ENCODE measurements around the gene TRIM65. TPM values are rescaled to one million over a fixed set of nuclear protein-coding genes. Genes with fewer than 3 reads are reported as not detected.

TRIM65 gene
- polyA plus RNA-seq, 1 experiment = 6.5 TPM

DNA sequence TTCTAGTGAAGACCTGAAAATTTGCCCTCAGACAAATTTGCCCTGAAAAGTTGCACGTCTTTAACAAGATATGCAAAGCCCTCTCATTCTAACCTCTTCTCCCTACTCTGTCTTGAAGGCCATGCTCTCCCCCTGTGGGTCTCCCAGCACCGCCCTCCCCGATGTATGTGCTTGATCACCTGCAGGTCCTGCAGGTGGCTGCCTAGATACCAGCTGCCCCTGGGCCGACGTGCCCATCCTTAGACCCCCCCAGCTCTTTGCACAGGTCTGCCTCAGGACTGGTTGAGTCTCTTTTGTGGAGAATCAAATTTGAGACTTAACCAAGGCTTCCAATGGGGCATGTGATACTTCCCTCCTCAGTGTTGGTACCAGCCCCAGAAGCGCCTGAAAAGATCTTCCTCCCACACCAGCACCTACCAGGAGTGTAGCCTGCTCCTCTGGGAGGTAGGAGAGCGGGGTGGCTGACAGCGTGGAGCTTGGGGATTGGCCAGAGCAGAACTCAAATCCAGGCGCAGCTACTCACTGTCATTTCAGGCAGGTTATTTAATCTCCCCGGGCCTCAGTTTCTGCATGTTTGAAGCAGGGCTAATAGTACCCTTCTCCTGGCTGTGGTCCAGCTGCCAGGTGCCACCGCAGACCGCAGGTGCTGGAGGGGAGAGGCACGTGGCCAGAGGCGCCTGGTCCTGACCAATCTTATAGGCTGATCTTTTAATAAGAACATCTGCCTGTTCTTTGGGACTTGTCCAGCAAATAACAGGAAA lies 12.5 kb upstream of the TRIM65 start:
- no peak overlapping the region for H3K4me3 ChIP-seq (ENCODE audit: low read depth, low read length)
- DNase-seq (ENCODE audit: low read depth, low spot score) = no peak
- ChIA-PET POLR2A (interaction anchor here (0.7 to 1.0 kb wide), 2 partner anchors 129 to 247 kb away, joined by 3 to 4 read pairs; no protein-coding TSS in a partner anchor), CTCF (interaction anchor here (0.7 to 1.5 kb wide), 3 partner anchors 18 to 104 kb away, joined by 3 to 5 read pairs (median 4); no protein-coding TSS in a partner anchor)
- H3K9me3 ChIP-seq (ENCODE audit: control insufficient read depth, insufficient read depth, low read length) = no peaks in the 10 kb centered on the region; the same call in 1 of the 2 replicates
- no peak overlapping the region for H3K27ac ChIP-seq (ENCODE audit: low read depth, low read length)
- H3K27me3 ChIP-seq (ENCODE audit: control insufficient read depth, insufficient read depth, low read length) = no peaks in the 10 kb centered on the region
- TF ChIP-seq, protein P1, sequence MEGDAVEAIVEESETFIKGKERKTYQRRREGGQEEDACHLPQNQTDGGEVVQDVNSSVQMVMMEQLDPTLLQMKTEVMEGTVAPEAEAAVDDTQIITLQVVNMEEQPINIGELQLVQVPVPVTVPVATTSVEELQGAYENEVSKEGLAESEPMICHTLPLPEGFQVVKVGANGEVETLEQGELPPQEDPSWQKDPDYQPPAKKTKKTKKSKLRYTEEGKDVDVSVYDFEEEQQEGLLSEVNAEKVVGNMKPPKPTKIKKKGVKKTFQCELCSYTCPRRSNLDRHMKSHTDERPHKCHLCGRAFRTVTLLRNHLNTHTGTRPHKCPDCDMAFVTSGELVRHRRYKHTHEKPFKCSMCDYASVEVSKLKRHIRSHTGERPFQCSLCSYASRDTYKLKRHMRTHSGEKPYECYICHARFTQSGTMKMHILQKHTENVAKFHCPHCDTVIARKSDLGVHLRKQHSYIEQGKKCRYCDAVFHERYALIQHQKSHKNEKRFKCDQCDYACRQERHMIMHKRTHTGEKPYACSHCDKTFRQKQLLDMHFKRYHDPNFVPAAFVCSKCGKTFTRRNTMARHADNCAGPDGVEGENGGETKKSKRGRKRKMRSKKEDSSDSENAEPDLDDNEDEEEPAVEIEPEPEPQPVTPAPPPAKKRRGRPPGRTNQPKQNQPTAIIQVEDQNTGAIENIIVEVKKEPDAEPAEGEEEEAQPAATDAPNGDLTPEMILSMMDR (IDR thresholded peaks at IDR 0.05; ENCODE audit: low read depth, low read length) = no peak

DNA sequence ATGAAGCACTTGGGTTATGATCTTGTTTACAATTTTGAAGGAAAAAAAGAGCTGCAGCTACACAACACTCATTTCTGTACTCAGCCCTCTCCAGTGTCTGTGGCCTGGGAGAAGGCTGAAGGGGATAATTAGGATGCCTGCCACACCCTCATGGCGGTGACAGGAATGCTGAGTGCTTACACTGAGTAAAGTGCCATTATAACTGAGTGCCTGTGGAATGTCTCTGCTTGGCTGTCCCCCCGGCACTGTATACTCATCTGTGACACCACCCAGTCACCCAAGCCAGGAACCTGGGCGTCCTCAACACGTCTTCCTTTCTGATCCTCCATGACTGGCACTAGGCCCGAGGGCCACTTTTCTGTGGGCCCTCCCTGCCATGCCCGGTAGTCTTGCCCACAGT lies 11.4 kb upstream of the TRIM65 start:
- Histone ChIP-seq H3K9me3 (ENCODE audit: control insufficient read depth, insufficient read depth, low read length) (no peaks in the 10 kb centered on the region; the same call in 1 of the 2 replicates), H3K27me3 (ENCODE audit: control insufficient read depth, insufficient read depth, low read length) (no peaks in the 10 kb centered on the region), H3K4me3 (ENCODE audit: low read depth, low read length) (no peak overlapping the region), H3K27ac (ENCODE audit: low read depth, low read length) (no peak overlapping the region)
- no peak for DNase-seq (ENCODE audit: low read depth, low spot score)
- ChIA-PET POLR2A (no interaction called here), CTCF (interaction anchor here (0.7 kb wide), 1 partner anchor 96 kb away, joined by 5 read pairs; no protein-coding TSS in a partner anchor)
- TF ChIP-seq, protein P1 (IDR thresholded peaks at IDR 0.05; ENCODE audit: low read depth, low read length) = no peak

DNA sequence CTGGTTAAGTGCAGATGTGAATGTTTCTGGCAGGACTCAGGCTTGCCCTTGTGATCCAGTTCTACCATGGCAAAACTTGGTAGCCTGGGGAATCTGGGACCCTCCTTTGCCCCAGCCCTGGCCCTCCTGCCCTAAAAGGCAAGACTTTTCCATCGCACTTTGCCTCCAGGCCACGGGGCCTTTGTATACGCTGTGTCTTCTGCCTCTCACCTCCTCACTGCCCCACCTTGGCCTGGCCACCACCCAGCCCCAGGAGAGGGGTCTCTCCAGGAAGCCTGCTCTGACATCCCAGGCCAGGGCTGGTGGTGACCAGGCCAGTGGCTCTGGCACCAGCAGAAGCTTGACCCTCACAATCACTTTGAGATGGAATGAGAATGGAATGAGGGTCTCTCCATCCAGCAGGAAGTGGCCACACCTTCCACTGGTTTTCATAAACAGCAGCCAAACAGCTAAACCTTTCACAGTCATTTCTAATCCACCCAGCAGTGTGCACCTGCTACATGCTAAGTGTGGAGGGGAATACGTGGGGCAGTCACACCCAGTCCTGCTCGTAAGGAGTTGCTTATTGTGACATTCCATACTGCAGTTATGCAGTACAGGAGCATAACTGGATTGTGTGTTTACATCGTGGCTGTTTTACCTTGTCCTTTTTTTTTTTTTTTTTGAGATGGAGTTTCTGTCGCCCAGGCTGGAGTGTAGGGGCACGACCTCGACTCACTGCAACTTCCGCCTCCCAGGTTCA lies 9.6 kb upstream of the TRIM65 start:
- H3K27me3 ChIP-seq (ENCODE audit: control insufficient read depth, insufficient read depth, low read length) = no peaks in the 10 kb centered on the region
- no peak overlapping the region for H3K27ac ChIP-seq (ENCODE audit: low read depth, low read length)
- POLR2A ChIA-PET = interaction anchor here (0.6 to 2.8 kb wide), 4 partner anchors 10 to 101 kb away, joined by 5 to 9 read pairs (median 8); partner anchors contain the start of gene TRIM65
- CTCF ChIA-PET = interaction anchor here (0.5 to 4.5 kb wide), 8 partner anchors 9 to 393 kb away, joined by 3 to 46 read pairs (median 4); partner anchors contain the start of genes CDK3 and TRIM65
- TF ChIP-seq, protein P1 (IDR thresholded peaks at IDR 0.05; ENCODE audit: low read depth, low read length) = no peak
- no peaks in the 10 kb centered on the region; the same call in 1 of the 2 replicates for H3K9me3 ChIP-seq (ENCODE audit: control insufficient read depth, insufficient read depth, low read length)
- DNase-seq (ENCODE audit: low read depth, low spot score) = no peak
- H3K4me3 ChIP-seq (ENCODE audit: low read depth, low read length) = no peak overlapping the region

DNA sequence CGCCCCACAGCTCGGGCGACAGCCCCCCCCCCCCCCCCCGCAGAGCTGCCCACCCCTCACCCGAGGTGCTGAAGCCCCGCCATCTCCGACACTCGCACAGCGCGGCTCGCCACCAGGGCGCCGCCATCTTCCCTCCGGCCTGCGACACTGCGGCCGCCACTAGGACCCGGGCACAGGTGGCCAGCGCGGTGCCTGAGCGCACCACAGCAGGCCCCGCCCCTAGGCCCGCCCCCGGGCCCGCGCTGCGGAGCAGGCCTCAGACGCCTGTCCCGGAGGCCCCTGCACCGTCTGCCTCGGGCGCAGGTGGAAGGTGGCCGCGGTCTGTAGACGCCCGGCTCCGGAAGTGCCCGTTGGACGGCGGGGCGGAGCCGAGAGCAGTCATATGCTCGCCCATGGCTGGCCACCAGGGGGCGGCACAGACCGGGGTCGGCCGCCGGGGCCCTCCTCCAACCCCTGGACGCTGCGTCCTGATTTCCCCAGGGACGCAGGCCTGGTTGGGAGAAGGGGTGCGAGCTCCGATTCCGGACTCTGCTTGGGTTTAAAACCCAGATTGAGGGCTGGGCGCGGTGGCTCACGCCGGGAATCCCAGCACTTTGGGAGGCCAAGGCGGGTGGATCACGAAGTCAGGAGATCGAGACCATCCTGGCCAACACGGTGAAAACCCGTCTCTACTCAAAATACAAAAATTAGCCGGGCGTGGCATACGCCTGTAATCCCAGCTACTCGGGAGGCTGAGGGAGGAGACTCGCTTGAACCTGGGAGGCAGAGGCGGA lies 8.2 kb upstream of the TRIM65 start, which contains the start of gene MRPL38:
MRPL38 (minus strand) TSS at position 136 of the 773 bp plus-strand sequence; CDS start at position 127, 9 bp downstream.
- H3K27ac ChIP-seq (ENCODE audit: low read depth, low read length) = peak within 1 kb of the TSS; percentile 61
- H3K27me3 ChIP-seq (ENCODE audit: control insufficient read depth, insufficient read depth, low read length) = no peaks in the 10 kb centered on the region
- H3K9me3 ChIP-seq (ENCODE audit: control insufficient read depth, insufficient read depth, low read length) = no peaks in the 10 kb centered on the region; the same call in 1 of the 2 replicates
- peak within 1 kb of the TSS; percentile 75 for H3K4me3 ChIP-seq (ENCODE audit: low read depth, low read length)
- CTCF ChIA-PET = interaction anchor here (0.5 to 4.5 kb wide), 21 partner anchors 9 to 267 kb away, joined by 3 to 46 read pairs (median 3); partner anchors contain the start of genes CDK3, TRIM47 and TRIM65
- POLR2A ChIA-PET = interaction anchor here (0.6 to 2.8 kb wide), 6 partner anchors 9 to 162 kb away, joined by 3 to 8 read pairs (median 5); partner anchors contain the start of genes ACOX1, TEN1, TRIM65 and UNK
- peak; percentile 80 for DNase-seq (ENCODE audit: low read depth, low spot score)
- TF ChIP-seq, protein P1 (IDR thresholded peaks at IDR 0.05; ENCODE audit: low read depth, low read length) = peak; percentile 83

Data from AG04450 (cell line).